Transverse colon (tissue), 4 donors: ENCODE data around the gene FIBIN.

Source experiments
- CTCF ChIP-seq, 5 experiments: fragments of 200-600 bp in 3 of 5; fragments of 450-650 bp in 2 of 5; sonication (generic) in 3 of 5; IDR thresholded peaks; 1 replicate in 2 of 5; 2 replicates in 3 of 5; pipeline ENCODE4 v1.5.1; 2016 to 2017; ENCODE audit warnings: antibody characterized with exemption in 5 of 5, inconsistent platforms in 3 of 5, mild to moderate bottlenecking in 2 of 5, moderate library complexity in 1 of 5
- EP300 ChIP-seq: sonication (generic); formaldehyde crosslinking; IDR thresholded peaks from one replicate; pipeline ENCODE4 v1.6.1; 2017; ENCODE audit warnings: antibody characterized with exemption, low read depth
- POLR2A ChIP-seq: fragments of 450-650 bp; IDR thresholded peaks from one replicate; pipeline ENCODE4 v1.6.1; 2016; ENCODE audit warnings: antibody characterized with exemption, mild to moderate bottlenecking, moderate library complexity
- POLR2AphosphoS5 ChIP-seq, 3 donors: sonication (generic); formaldehyde crosslinking; IDR thresholded peaks; one replicate each; pipeline ENCODE4 v1.6.1; 2016; ENCODE audit warnings: antibody characterized with exemption in 3 of 3

GRCh38 chr11:27022659-27023251 lies 28.8 kb downstream of the FIBIN start:
- TF ChIP-seq CTCF (IDR thresholded peaks at IDR 0.05) (no peak), POLR2AphosphoS5 (IDR thresholded peaks at IDR 0.05) (no peak), POLR2A (no peak), EP300 (no peak)
